OCI-LY1 (cell line): ENCODE measurements around the gene KCNC4.

ENCODE experiments used
- EZH2 ChIP-seq: fragments of 200-600 bp; sonication (generic), shearing (Covaris generic); IDR thresholded peaks from 2 replicates; pipeline ENCODE4 v1.8.0; 2017; ENCODE audit warnings: borderline replicate concordance, mixed run types, mild to moderate bottlenecking, antibody characterized with exemption, low read length, moderate library complexity, mixed read lengths
- TF ChIP-seq, protein P1 (sequence below): fragments of 200-600 bp; sonication (generic), shearing (Covaris generic); IDR thresholded peaks from 2 replicates; pipeline ENCODE4 v1.5.1; 2017; ENCODE audit warnings: mild to moderate bottlenecking, antibody characterized with exemption, low read length, moderate library complexity, mixed read lengths

DNA sequence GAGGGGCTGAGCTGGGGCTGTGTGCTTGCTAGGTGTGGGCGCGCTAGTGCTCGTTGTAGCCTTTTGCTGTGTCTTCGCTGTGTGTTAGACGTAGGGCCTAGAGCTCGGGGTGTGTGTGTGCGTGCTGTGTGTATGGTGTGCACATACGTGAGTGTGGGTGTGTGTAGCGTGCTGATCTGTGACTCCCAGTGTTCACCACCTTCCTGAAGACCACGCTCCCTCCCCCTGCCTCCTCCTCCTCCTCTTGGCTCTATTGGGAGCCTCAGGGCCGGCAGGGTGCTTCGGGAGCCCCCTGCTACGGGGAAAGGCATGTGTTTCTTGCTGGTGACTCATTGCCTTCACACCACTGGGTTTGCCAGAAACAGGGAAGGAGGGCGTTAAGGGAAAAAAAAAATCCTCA is 9.4 kb upstream of the KCNC4 start:
- TF ChIP-seq, protein P1, sequence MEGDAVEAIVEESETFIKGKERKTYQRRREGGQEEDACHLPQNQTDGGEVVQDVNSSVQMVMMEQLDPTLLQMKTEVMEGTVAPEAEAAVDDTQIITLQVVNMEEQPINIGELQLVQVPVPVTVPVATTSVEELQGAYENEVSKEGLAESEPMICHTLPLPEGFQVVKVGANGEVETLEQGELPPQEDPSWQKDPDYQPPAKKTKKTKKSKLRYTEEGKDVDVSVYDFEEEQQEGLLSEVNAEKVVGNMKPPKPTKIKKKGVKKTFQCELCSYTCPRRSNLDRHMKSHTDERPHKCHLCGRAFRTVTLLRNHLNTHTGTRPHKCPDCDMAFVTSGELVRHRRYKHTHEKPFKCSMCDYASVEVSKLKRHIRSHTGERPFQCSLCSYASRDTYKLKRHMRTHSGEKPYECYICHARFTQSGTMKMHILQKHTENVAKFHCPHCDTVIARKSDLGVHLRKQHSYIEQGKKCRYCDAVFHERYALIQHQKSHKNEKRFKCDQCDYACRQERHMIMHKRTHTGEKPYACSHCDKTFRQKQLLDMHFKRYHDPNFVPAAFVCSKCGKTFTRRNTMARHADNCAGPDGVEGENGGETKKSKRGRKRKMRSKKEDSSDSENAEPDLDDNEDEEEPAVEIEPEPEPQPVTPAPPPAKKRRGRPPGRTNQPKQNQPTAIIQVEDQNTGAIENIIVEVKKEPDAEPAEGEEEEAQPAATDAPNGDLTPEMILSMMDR = no peak
- no peak for TF ChIP-seq EZH2
